Measurements from ENCODE around the gene AKR7A2. TPM values are rescaled to one million over a fixed set of nuclear protein-coding genes. Genes with fewer than 3 reads are reported as not detected.

Gene AKR7A2
- total and polyA plus RNA-seq, 2 experiments from 2014 or later = 20.8 to 53.6 TPM

DNA sequence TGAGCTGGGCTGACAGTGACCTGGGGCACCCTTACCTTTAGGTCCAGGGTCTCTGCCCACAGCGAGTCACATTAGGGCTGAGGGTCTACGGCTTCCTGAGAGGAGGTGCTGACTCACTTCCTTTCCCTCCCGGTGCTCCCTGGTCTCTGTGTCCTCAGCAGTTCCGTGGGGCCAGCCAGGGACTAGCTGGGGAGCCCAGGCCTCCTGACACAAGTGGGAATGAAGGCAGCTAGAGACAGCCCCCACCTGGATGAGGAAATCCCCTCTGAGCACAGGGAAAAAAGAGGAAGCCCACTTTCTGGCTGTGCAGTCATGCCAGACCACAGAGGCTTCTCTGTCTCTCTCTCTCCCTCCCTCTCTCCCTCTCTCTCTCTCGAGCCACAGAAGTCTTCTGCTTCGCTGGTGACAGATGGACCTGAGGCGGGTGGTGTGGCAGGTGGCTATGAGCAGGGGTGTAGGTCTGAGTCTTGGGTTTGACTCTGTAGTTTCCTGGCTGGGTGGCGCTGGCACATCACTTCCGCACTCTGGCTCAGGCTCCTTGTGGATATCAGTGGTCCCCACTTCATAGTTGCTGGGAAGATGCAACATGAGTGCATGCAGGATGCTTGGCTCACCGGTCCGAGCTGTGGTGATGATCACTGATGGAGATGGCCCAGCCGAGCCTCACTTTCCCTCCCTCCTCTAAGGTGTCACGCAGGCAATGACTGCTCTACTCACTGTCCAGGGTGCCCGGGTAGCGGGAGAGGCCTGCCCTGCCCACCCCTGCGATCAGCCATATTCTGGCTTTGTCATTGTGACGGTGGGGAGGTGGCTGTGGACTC is 3.6 kb upstream of the AKR7A2 start:
- H3K4me1 ChIP-seq (ENCODE audit: insufficient read depth) = 0 out of 2 replicates have a peak, but pooled peaks cover 8% of the 10 kb centered on the region
- peaks cover 5% of the 10 kb centered on the region for H3K27me3 Mint-ChIP-seq (ENCODE audit: insufficient read depth, low read depth, poor library complexity)
- H3K4me3 Mint-ChIP-seq = no peak overlapping the region
- H3K9me3 Mint-ChIP-seq = no peaks in the 10 kb centered on the region
- H3K36me3 Mint-ChIP-seq (ENCODE audit: low read depth) = peaks cover 17% of the 10 kb centered on the region
- H2AFZ ChIP-seq = no peak overlapping the region
- H3K9me2 ChIP-seq (ENCODE audit: insufficient read depth) = no peaks in the 10 kb centered on the region
- TF ChIP-seq STAT1 (IDR thresholded peaks at IDR 0.05; ENCODE audit: unreplicated experiment) (no peak), JUNB (IDR thresholded peaks at IDR 0.05; ENCODE audit: unreplicated experiment) (no peak), NANOG (IDR thresholded peaks at IDR 0.05; ENCODE audit: borderline replicate concordance) (no peak), EZH2phosphoT487 (IDR thresholded peaks at IDR 0.05; ENCODE audit: unreplicated experiment) (no peak), CREB1 (CRISPR knock-in tag; IDR thresholded peaks at IDR 0.05; ENCODE audit: low read depth) (no peak), POLR2AphosphoS5 (IDR thresholded peaks at IDR 0.05; ENCODE audit: low read depth) (no peak), EZH2 (IDR thresholded peaks at IDR 0.05; ENCODE audit: low read depth, unreplicated experiment) (no peak), ZNF114 (CRISPR knock-in tag; IDR thresholded peaks at IDR 0.05) (no peak)
- TF ChIP-seq, protein P1, sequence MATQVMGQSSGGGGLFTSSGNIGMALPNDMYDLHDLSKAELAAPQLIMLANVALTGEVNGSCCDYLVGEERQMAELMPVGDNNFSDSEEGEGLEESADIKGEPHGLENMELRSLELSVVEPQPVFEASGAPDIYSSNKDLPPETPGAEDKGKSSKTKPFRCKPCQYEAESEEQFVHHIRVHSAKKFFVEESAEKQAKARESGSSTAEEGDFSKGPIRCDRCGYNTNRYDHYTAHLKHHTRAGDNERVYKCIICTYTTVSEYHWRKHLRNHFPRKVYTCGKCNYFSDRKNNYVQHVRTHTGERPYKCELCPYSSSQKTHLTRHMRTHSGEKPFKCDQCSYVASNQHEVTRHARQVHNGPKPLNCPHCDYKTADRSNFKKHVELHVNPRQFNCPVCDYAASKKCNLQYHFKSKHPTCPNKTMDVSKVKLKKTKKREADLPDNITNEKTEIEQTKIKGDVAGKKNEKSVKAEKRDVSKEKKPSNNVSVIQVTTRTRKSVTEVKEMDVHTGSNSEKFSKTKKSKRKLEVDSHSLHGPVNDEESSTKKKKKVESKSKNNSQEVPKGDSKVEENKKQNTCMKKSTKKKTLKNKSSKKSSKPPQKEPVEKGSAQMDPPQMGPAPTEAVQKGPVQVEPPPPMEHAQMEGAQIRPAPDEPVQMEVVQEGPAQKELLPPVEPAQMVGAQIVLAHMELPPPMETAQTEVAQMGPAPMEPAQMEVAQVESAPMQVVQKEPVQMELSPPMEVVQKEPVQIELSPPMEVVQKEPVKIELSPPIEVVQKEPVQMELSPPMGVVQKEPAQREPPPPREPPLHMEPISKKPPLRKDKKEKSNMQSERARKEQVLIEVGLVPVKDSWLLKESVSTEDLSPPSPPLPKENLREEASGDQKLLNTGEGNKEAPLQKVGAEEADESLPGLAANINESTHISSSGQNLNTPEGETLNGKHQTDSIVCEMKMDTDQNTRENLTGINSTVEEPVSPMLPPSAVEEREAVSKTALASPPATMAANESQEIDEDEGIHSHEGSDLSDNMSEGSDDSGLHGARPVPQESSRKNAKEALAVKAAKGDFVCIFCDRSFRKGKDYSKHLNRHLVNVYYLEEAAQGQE (IDR thresholded peaks at IDR 0.05; ENCODE audit: unreplicated experiment) = no peak
- TF ChIP-seq, protein P2, sequence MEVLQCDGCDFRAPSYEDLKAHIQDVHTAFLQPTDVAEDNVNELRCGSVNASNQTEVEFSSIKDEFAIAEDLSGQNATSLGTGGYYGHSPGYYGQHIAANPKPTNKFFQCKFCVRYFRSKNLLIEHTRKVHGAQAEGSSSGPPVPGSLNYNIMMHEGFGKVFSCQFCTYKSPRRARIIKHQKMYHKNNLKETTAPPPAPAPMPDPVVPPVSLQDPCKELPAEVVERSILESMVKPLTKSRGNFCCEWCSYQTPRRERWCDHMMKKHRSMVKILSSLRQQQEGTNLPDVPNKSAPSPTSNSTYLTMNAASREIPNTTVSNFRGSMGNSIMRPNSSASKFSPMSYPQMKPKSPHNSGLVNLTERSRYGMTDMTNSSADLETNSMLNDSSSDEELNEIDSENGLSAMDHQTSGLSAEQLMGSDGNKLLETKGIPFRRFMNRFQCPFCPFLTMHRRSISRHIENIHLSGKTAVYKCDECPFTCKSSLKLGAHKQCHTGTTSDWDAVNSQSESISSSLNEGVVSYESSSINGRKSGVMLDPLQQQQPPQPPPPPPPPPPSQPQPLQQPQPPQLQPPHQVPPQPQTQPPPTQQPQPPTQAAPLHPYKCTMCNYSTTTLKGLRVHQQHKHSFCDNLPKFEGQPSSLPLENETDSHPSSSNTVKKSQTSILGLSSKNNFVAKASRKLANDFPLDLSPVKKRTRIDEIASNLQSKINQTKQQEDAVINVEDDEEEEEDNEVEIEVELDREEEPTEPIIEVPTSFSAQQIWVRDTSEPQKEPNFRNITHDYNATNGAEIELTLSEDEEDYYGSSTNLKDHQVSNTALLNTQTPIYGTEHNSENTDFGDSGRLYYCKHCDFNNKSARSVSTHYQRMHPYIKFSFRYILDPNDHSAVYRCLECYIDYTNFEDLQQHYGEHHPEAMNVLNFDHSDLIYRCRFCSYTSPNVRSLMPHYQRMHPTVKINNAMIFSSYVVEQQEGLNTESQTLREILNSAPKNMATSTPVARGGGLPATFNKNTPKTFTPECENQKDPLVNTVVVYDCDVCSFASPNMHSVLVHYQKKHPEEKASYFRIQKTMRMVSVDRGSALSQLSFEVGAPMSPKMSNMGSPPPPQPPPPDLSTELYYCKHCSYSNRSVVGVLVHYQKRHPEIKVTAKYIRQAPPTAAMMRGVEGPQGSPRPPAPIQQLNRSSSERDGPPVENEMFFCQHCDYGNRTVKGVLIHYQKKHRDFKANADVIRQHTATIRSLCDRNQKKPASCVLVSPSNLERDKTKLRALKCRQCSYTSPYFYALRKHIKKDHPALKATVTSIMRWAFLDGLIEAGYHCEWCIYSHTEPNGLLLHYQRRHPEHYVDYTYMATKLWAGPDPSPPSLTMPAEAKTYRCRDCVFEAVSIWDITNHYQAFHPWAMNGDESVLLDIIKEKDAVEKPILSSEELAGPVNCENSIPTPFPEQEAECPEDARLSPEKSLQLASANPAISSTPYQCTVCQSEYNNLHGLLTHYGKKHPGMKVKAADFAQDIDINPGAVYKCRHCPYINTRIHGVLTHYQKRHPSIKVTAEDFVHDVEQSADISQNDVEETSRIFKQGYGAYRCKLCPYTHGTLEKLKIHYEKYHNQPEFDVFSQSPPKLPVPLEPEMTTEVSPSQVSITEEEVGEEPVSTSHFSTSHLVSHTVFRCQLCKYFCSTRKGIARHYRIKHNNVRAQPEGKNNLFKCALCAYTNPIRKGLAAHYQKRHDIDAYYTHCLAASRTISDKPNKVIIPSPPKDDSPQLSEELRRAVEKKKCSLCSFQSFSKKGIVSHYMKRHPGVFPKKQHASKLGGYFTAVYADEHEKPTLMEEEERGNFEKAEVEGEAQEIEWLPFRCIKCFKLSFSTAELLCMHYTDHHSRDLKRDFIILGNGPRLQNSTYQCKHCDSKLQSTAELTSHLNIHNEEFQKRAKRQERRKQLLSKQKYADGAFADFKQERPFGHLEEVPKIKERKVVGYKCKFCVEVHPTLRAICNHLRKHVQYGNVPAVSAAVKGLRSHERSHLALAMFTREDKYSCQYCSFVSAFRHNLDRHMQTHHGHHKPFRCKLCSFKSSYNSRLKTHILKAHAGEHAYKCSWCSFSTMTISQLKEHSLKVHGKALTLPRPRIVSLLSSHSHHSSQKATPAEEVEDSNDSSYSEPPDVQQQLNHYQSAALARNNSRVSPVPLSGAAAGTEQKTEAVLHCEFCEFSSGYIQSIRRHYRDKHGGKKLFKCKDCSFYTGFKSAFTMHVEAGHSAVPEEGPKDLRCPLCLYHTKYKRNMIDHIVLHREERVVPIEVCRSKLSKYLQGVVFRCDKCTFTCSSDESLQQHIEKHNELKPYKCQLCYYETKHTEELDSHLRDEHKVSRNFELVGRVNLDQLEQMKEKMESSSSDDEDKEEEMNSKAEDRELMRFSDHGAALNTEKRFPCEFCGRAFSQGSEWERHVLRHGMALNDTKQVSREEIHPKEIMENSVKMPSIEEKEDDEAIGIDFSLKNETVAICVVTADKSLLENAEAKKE (CRISPR knock-in tag; IDR thresholded peaks at IDR 0.05) = no peak
- H3K79me2 ChIP-seq (replicated peaks; ENCODE audit: insufficient read depth) = no peaks in the 10 kb centered on the region
- DNase-seq (ENCODE audit: low spot score) = no peak
- H3K4me1 Mint-ChIP-seq = peaks cover 22% of the 10 kb centered on the region
- ATAC-seq = no peak
- H3K27ac ChIP-seq (ENCODE audit: low read depth) = no peak overlapping the region
- H3F3A ChIP-seq (replicated peaks; ENCODE audit: low read depth) = no peaks in the 10 kb centered on the region
- no peaks in the 10 kb centered on the region; the same call in 1 of the 2 replicates for H3K36me3 ChIP-seq (ENCODE audit: insufficient read depth)
- H3K4me3 ChIP-seq = no peak overlapping the region
- peaks cover 9% of the 10 kb centered on the region for H3K27me3 ChIP-seq (ENCODE audit: insufficient read depth)
- 0 out of 2 replicates have a peak overlapping the region, but pooled peaks have one; percentile 9 for H3K27ac Mint-ChIP-seq
- 0 out of 2 replicates have a peak, but pooled peaks cover 3% of the 10 kb centered on the region for H4K20me1 ChIP-seq (replicated peaks; ENCODE audit: insufficient read depth)
- no peak overlapping the region for H3K4me2 ChIP-seq
